ENCODE data around the gene ABCA3. TPM values are rescaled to one million over a fixed set of nuclear protein-coding genes. Genes with fewer than 3 reads are reported as not detected.
A peak's percentile ranks its signal among the peaks of the same experiment; 100 is the strongest.
"Not testable (repeated sequence)": the region's sequence is repeated elsewhere in the genome, so short reads cannot be mapped to it uniquely, and the experiment has no call there.

Gene ABCA3
- total RNA-seq, 1 donor from 2014 or later = 3.5 TPM

DNA sequence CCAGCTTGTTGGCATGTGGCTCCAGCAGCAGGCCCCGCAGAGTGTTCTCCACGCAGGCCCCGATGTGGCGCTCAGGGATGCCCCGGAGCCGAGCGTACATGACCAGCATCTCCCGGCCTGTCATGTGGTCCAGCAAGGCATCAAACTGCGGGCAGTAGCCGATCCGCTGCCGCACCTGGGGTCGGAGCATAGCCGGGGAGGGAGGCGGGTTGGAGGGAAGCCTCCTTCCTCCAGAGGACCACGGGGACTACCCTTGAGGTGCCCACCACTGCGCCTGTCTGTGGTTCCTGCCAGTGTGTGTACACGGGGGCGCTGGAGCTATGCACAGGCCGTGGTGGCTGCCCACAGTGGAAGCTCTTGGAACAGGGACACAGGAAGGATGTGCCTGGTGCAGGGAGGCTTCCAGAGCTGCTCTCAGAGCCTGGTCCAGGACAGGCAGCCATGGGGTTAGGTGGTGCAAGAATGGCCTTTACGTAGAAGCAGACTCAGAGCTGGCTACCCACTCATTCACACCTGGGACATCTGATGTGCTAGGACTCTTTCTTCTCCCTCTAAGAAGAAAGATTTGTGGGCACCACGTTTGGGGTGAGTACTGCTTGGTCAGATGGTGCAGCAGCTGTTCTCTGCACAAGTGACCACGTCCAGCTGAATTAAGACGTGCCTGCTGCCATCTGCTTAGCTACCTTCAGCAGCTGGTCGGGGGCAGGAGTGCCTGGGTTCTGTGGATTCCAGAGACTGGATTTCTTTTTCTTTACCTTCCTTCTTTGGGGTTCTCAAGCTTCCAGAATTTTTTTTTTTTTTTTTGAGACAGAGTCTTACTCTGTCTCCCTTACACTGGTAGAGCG lies 61.4 kb downstream of the ABCA3 start:
- DNase-seq = no peak

DNA sequence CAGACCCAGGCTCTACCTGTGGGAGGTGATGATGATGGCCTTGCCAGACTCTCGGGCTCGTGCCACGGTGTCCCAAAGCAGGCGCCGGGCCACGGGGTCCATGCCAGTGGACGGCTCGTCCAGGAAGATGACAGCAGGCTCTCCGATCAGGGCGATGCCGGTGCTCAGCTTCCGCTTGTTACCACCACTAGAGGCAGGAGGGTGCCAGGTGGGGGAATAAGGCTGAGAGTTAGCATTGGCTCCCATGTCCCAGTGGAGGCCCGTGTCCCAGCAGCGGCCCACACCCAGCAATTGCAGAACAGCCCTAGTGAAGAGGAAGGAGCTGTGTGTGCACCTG lies 62.3 kb downstream of the ABCA3 start:
- no peak for DNase-seq

DNA sequence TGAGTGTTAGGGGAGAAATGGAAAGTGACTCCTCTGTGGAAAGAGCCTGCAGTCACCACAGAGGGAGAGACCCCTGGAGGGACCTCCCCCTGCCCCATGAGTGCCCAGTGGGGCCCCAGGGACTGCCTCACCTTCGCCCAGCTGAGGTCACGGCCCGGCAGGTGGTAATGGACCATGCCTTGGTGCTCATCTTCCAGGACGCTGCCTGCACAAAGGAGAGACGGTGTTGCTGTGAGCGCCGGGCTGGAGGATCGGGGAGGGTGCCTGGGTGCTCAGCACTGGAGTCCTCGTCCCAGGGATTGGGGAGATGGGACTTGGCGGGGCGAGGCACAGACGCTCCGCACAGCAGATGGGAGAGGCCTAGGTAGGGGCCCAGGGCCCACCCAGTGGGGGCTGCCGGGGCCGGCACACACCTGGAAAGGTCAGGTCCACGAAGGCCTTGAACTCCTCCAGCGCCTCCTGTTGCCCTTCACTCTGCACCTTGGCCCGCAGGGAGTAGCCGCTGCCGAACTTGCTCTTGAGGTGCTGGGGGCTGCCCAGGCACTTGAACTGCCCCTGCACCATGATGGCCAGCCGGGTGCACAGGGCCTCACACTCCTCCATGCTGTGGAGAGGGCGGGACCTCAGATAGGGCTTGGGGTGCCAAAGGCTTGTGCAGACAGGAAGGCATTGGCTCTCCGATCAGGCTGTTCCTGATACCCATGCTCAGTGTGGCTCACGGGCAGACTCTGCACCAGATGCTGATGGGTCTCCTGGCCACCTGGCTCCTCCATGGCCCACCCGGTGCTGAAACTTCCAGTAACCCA lies 62.9 kb downstream of the ABCA3 start:
- DNase-seq = no peak

DNA sequence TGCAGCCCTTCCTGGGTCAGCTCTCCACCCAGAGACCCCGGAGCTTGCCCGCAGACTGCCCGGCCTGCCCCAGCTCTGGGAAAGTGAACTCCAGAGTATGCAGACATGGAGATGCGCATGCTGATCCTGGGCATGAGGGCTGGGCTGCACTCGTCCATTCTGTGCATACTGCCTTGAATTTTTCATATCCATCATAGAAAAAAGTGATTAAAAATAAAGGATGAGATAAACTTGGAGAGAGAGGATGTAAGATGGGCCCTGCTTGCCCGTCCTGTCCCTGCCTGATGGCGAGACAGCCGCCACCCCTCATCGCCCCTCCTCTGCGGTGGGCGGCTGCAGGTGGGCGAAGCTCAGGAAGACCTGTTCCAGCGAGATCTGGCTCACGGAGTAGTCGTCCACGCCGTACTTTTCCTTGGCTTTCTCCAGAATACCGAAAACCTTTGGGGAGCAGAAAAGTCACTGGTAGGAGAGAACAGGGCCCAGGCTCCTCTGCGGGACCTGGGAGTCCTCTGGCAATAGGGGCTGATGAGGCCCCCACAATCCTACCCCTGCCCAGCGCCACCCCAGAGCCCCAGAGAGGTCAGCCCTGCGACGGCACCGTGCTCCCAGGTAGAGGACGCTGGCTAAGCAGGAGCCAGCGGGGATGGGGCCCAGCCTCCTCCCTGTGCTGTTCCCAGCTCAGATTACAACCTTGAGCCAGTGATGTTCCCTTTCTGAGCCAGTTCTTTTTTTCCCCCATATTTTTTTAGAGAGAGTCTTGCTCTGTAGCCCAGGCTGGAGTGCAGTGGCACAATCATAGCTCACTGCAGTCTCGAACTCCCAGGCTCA lies 63.9 kb downstream of the ABCA3 start:
- no peak for DNase-seq

DNA sequence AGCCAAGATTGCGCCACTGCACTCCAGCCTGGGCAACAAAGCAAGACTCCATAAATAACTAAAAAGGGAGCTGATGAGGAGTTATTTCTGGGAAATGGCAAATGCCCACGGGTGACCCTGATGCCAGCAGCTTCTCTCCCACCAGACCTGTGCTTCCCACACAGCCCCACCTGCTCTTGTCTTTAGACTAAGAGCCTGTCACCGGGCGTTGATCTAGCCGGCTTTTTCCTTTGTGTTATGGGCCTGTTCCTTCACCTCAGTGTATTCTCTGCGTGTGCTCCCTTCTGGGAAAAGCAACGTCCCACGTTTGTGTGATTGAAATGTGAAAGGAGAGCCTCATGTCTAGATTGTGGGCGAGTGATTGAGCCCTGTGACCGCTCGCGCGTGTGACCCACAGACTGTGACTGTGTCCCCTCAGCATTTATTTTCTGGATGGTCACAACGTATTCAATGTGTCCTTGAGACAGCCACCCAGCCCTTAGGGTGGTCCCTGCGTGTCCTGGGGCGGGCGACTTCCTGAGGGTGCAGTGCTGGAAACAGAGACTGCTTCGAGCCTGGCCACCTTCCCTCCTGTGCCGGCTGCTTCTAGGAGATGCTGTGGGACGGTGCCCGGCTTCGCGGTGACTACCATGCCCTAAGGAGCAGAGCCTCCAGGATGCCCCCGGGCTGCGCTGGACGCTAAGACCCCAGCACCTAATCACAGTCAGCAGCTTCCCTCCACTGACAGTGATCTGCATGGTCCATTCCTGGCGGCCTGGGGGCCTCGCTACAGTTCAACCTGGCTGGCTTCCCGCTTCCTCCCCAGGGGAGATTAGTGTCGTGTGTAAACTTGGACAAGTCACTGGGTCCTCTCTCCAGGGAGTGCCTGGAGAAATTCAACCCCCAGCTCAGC lies 64.8 kb downstream of the ABCA3 start:
- no peak for DNase-seq

DNA sequence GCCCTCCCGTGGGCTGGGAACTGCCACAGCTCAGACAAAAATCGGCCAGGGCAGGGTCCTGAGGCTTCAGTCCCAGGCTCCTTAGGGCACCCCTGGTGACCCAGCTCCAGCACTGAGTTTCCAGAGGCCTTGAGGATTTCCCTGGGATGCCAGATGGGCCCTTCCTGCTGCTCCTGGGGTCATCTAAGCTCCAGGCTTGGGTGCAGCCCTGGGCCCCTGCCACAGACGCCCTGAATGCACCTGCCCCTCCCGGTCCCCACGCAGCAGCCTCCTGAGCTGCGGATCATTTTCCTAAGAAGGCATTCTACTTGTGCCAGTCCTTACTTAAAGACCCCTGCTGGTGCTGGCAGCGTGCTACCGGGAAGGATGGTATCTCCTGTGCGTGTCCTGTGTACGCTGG lies 66.6 kb downstream of the ABCA3 start:
- no peak for DNase-seq

DNA sequence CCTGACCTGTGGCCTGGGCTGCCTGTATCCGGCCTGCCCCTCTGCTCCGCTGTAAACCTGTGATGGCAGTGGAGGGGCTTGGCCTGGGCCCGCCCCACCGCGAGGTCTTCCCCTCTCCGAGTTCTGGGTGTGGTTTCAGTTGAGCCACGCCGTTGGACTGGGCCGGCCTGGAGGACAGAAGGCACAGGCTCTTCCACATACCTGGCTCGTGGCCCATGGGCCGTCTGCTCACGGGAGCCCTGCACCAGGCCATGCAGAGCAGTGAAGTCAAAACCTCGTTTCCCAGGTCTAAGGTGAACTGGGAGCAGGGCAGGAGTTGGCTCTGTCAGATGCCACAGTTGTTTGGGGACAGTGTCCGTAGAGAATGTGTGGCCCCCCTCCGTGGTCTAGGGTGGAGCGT lies 67.0 kb downstream of the ABCA3 start:
- DNase-seq = no peak

DNA sequence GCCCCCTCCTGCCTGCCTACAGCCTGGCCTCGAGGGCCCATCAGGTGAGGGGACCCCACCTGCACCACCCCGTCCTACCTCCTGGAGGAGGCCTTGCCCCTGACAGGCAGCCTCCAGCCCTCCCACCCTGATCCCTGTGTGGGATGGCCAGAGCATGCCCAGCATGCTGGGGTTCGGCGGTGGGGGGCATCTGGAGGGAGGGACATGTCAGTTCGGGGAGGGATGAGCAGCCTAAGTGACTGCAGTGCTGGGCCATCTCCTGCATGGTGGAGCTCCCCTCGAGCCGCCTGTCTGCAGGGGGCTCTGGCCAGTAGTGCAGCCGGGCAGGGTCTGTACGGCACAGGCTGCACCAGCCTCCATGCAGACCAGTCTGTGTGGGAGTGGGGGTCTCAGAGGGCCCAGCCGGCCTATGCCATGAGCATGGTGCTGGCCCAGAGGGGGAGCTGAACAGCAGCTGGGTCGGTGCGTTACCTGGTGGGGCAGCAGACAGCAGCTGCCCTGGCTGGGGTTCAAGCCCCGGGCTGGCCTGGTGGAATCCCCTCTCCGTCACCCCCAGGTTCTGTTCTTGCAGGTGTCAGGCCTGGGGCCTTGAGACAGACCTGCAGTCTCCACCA lies 68.6 kb downstream of the ABCA3 start:
- no peak for DNase-seq

DNA sequence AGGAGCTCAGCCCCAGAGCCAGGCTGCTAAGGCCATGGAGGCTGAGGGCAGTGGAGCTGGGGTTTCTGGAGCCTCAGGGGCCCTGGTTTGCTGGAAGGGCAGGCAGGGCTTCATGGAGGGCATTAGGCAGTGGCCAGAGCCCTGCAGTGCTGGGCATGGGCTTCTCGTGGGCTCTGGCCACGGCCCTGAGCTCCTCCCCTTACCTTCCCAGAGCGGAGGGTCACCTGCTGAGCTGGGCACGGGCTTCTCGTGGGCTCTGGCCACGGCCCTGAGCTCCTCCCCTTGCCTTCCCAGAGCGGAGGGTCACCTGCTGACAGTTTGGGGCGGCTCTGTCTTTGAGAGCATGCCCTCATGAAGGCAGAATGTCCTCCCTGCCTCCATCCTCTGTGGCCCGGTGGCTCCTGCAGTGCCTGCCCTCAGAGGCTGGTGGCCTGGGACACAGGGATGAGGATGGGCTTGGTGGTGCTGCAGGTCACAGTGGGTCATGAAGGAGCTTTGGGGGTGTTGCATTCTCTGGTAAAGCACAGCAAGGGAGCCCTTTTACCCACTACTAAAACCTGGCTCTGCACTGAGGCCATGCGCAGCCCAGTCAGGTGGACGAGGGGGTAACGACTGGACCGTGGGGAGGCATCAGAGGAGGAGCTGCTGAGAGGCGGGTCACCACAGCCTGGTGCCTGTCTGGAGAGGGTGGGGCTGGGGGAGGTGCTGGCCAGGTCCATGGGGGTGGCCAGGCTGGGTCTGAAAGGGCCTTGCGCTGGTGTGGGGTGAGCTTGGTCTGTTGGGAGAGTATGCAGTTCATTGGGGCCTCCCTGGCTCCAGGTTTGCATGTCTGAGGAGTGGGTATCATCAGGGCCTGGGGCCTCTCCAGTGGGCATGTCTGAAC lies 69.7 kb downstream of the ABCA3 start:
- no peak for DNase-seq

DNA sequence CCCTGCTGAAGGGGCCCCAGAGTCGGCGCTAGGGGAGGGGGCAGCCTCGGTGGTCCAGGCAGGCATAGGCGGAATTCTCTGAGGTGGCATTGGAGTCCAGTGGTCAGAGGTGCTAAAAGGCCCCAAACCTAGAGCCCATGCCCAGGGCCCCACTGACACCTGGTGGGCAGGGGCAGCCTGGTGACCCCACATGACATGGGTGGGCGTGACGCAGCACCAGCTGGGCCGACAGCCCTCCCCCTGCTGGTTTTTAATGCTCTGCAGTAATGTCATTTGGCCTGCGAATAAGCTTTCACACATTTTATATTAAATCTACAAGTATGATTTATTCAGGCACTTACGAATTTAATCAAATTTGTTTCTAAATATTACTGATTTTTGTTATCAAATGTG lies 70.5 kb downstream of the ABCA3 start:
- no peak for DNase-seq

DNA sequence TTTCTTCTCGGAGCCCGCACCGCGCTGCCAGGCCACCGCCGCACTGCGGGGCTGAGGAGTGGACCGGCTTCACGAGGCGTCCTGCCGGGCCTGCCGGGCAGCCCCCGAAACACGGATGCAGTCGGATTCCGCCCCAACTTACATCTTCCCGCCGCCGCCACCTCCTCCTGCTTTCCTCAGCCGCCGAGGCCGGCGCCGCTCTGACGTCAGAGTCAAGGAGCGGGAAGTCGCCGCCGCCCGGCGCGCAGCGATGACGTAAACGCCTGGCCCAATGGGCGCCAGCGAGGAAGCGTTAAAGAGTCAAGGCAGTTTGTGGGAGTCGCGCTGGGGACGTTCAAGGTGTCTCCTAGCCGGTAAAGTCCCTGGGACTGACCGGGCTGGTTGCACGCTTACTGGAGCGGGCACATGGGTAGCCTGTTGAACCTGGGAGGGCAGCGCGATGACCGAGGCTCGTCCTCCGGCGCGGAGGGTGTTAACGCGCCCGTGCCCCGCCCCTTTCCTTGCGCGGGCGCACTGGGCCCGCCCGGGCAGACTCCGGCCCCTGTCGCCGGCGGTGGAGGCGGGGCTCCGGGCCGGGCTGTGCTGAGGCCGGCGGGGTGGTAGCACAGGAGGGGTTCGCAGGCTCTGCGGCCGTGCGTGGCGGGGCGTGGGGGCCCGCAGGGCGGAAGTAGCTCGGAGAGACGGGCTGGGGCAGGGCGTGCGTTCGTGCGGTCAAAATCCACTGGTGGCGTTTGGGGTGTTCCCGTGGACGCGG lies 72.4 kb downstream of the ABCA3 start, which contains the start of gene RNPS1:
TSS of gene RNPS1 (minus strand) at position 214 of the 754 bp plus-strand sequence. CDS start 3,483 bp downstream, outside the sequence.
- peak; percentile 91 for DNase-seq

DNA sequence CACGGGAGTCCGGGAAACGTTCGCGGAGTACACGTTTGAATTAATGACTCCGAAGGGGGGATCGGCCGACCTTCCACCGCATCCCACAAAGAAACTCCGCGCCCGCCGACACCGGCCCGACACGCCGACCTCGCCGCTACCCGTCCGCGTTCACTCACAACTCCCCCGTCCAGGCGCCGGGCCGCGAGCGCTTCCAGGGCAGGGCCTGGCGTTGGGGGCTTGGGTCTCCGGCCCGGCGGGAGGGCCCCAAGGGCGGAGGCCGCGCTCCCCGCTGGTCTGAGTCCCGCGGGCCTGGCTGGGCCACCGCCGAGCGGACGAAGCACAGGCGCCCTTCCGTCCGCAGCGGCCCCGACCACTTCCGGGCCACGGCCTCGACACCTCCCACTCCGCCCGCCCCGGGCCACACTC lies 73.0 kb downstream of the ABCA3 start:
- DNase-seq = not testable (repeated sequence)

DNA sequence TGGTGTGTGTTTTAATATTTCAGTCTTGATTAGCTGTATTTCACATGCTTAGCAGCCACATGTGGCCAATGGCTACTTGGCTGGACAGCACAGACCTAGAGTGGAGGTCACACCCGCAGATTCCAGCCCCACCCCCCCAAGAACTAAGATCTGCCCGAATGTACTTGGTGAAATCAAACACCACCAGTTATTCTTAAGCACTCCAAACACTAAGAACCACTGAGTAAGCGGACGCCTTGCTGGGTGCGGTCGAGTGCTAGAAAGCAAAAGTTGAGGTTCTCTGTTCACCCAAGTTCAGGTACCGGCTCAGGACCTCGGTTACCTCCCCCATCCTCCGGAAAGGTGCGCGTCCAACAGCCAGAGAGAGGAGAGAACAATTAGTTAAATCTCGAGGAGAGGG lies 73.6 kb downstream of the ABCA3 start:
- not testable (repeated sequence) for DNase-seq

DNA sequence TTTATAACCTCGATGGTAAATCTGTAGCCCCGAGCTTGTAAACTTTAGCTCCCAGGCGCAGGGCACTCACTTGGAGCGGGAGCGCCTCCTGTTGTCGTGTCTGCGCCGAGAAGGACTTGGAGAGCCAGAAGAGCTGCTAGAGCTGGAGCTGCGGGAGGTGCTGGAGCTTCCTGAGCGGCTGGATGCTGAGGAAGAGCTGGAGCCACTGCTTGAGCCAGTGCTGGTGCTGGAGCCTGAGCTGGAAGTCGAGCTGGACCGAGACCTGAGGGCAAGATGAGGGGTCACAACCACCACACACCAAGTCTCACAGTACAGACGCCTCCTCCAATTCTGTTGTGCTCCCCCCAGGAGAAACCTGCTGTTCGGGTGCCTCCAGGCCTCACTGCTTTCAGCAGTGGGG lies 77.5 kb downstream of the ABCA3 start:
- not testable (repeated sequence) for DNase-seq

DNA sequence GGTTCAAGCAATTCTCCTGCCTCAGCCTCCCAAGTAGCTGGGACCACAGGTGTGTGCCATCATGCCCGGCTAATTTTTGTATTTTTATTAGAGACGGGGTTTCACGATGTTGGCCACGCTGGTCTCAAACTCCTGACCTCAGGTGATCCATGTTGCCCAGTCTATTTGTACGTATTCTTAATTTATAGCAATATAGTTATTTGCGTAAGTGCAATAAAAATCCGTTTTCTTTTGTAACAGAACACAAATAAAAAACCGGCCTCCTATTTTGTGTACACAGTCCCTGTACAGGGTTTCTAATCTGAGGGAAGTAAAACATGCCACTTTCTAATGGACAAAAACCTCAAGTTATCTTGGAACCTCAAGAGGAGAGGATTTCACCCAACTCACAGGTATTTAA lies 80.3 kb downstream of the ABCA3 start:
- no peak for DNase-seq

DNA sequence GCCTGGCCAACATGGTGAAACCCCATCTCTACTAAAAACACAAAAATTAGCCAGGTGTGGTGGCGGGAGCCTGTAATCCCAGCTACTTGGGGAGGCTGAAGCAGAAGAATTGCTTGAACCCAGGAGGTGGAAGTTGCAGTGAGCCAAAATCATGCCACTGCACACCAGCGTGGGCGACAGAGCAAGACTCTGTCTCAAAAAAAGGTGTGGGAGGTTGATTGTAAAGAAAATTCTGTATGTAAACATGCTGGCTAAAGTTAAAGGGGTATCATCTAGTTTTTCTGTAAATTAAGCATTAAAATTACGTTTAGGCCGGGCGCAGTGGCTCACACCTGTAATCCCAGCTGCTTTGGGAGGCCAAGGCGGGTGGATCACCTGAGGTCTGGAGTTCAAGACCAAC lies 82.0 kb downstream of the ABCA3 start:
- DNase-seq = not testable (repeated sequence)

DNA sequence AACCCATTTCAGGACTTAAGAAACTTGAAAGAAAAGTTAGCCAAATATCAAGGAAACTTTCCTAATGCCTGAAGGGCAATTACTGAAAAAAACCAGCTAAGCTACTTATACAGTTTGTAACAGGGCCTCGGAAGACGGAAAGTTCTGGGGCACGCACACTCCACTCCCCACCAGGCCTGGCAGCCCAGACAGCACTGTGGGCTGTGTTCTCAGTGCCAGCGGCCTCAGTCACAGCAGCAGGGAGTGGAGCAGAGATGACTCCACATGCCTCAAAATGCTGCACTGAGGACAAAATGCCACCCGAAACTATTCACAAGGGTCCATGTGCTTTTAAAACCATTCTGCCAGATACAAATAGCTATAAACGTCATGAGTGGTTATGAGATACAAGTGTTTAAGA lies 82.8 kb downstream of the ABCA3 start:
- no peak for DNase-seq

DNA sequence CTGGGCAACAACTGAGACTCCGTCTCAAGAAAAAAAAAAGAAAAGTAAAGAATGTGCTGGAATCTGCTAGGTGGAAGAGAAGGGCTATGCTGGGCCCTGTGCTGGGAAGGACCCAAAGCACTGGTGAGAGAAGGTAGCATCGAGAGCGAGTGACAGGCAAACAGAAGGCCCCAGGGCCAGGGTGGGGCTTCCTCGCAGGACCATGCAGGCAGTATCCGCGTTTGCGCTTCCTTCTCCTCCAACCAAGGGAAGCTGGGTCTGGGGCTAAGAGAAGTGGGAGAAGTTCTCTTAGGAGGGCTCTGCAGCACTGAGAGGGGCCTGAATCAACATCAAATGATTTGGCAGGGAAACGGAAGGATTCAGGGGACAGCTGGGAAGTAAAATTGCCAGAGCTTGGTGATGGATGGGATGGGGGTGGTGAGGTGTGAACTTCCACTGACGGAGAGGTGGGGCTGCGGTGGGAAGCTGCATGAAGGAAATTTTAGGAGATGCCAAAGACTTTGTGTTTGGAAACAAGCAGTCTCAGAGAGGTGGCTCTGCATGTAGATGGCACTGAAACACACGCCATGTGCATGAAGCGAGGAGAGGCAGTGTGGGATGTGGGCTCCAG lies 83.9 kb downstream of the ABCA3 start:
- DNase-seq = no peak

DNA sequence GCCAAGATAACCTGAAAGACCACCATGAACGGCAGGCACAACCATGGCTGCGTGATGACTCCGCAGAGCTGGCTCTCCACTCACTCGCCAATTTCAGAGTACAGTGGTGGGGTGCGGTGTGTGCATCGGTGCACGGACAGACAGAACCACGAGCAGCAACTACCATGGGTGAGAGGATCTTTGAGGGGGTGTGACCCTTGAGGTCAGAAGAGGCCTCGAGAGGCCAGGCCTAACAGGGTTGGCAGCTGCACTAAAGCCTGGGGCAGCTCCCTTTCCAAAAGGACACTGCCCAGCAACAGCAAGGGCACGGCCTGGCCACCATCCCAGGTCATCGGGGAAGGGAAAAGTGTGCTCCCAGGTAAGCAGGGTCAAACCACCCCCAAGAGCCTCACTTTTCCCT lies 87.2 kb downstream of the ABCA3 start:
- no peak for DNase-seq
